Measurements from ENCODE around the gene ZNF397. TPM values are rescaled to one million over a fixed set of nuclear protein-coding genes. Genes with fewer than 3 reads are reported as not detected.
A peak's percentile ranks its signal among the peaks of the same experiment; 100 is the strongest.

ZNF397 gene
- total and polyA plus RNA-seq, 9 of the 15 experiments (the other 6 are each of a cell fraction or from before 2014, with no cell fraction given): 6.4 to 24.2 (median 19.3) TPM

GRCh38 chr18:35240664-35241447, at the start of gene ZNF397 (continued):
- TF ChIP-seq E4F1 (CRISPR knock-in tag; IDR thresholded peaks at IDR 0.05; ENCODE audit: borderline replicate concordance) (no peak), ZNF395 (CRISPR knock-in tag; IDR thresholded peaks at IDR 0.05) (peak; percentile 65; the same call in 1 of the 2 replicates), SMAD4 (CRISPR knock-in tag; conservative IDR thresholded peaks at IDR 0.05) (no peak; the same call in 1 of the 2 replicates), GMEB1 (CRISPR knock-in tag; IDR thresholded peaks at IDR 0.05) (peak; percentile 64; the same call in 1 of the 2 replicates), GATAD2B (IDR thresholded peaks at IDR 0.05; ENCODE audit: borderline replicate concordance) (no peak), ZEB2 (IDR thresholded peaks at IDR 0.05) (no peak), MAZ (CRISPR knock-in tag; conservative IDR thresholded peaks at IDR 0.05 in 1 of 2, IDR thresholded peaks at IDR 0.05 in 1 of 2) (peak; percentile 76 to 79; a peak in 3 of 4 replicates), ZNF274 (IDR thresholded peaks at IDR 0.05; ENCODE audit: borderline replicate concordance, low read depth, low read length) (no peak), ARNT (IDR thresholded peaks at IDR 0.05) (no peak), NBN (IDR thresholded peaks at IDR 0.05; ENCODE audit: low read depth) (no peak), ILK (tag; IDR thresholded peaks at IDR 0.05; ENCODE audit: borderline replicate concordance, low read depth) (no peak), STAT5B (CRISPR knock-in tag; IDR thresholded peaks at IDR 0.05) (no peak), GTF2B (IDR thresholded peaks at IDR 0.05; ENCODE audit: extremely low read depth, insufficient read length) (peak; percentile 37), MTF1 (CRISPR knock-in tag; IDR thresholded peaks at IDR 0.05; ENCODE audit: borderline replicate concordance) (no peak; the same call in 1 of the 2 replicates), ZNF561 (CRISPR knock-in tag; conservative IDR thresholded peaks at IDR 0.05) (peak; percentile 73), PURB (CRISPR knock-in tag; IDR thresholded peaks at IDR 0.05; ENCODE audit: low read depth) (no peak), ZBTB9 (CRISPR knock-in tag; IDR thresholded peaks at IDR 0.05) (peak; percentile 42; the same call in 1 of the 2 replicates)

Measured in K562 (cell line).